BJ (cell line): ENCODE measurements around the gene MAML3. TPM values are rescaled to one million over a fixed set of nuclear protein-coding genes. Genes with fewer than 3 reads are reported as not detected.

Source experiments
- CTCF ChIA-PET: fragments of 350-600 bp; formaldehyde crosslinking; extraction: SDS; loops from one replicate; lab custom pipeline; 2021; ENCODE audit warnings: antibody characterized with exemption, inconsistent platforms; lab: Yijun Ruan, JAX
- POLR2A ChIA-PET: fragments of 300-600 bp; sonication (Branson Sonifier 250); formaldehyde crosslinking; extraction: SDS; loops from one replicate; lab custom pipeline; 2021; ENCODE audit warnings: antibody characterized with exemption; lab: Charles Lee
- DNase-seq: peaks from one replicate; pipeline ENCODE4 v3.0.0-alpha.2; 2011; ENCODE audit warnings: low read depth
- H3K27me3 ChIP-seq: 2 replicates; pipeline ENCODE4 v1.6.0; 2011; ENCODE audit warnings: low read length; ENCODE audit not compliant: control insufficient read depth, insufficient read depth
- H3K36me3 ChIP-seq: 2 replicates; pipeline ENCODE4 v1.5.1; 2011; ENCODE audit warnings: low read length; ENCODE audit not compliant: control insufficient read depth, insufficient read depth
- H3K4me3 ChIP-seq: 2 replicates; pipeline ENCODE4 v1.5.1; 2011; ENCODE audit warnings: low read depth, mild to moderate bottlenecking, control low read depth, low read length
- polyA plus RNA-seq: library from polyadenylated mRNA; depleted of rRNA; stranded (reverse); fragments of >200 nt; gene quantifications from 2 replicates; pipeline ENCODE4 v1.2.3, GENCODE V29; 2011
- TF ChIP-seq, protein P1 (sequence below): IDR thresholded peaks from 2 replicates; pipeline ENCODE4 v1.5.1; 2011; ENCODE audit warnings: low read depth, mild to moderate bottlenecking, control low read depth, inconsistent platforms, low read length, moderate library complexity; ENCODE audit not compliant: insufficient read depth

Gene MAML3
- polyA plus RNA-seq, 1 experiment, result 1.6 TPM

DNA sequence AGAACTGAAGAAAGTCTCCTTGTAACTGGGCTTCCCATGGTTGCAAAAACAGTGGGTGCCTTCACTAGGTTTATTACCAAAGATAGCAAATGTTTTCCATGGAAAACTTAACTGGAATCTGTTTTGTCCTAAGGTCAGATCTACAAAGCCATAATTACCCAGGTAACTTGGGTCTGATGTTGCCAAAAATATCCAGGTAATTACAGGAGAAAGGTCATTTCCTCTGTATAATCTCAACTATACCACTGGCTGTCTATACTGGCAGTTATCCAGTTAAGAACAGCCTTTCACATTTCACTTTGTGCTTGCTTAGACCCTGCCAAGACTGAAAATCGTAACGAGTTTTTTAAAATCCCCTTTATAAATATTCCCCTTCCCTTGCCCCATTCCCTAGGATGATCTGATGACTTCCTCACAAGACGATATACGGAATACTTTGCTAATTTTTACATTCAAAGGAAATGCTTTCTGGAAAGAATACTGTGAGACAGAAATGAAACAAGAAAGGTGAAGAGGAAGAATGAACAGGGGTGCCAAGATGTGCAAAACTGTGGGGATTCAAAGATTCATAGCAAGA, 105.5 kb downstream of the MAML3 start:
- TF ChIP-seq, protein P1, sequence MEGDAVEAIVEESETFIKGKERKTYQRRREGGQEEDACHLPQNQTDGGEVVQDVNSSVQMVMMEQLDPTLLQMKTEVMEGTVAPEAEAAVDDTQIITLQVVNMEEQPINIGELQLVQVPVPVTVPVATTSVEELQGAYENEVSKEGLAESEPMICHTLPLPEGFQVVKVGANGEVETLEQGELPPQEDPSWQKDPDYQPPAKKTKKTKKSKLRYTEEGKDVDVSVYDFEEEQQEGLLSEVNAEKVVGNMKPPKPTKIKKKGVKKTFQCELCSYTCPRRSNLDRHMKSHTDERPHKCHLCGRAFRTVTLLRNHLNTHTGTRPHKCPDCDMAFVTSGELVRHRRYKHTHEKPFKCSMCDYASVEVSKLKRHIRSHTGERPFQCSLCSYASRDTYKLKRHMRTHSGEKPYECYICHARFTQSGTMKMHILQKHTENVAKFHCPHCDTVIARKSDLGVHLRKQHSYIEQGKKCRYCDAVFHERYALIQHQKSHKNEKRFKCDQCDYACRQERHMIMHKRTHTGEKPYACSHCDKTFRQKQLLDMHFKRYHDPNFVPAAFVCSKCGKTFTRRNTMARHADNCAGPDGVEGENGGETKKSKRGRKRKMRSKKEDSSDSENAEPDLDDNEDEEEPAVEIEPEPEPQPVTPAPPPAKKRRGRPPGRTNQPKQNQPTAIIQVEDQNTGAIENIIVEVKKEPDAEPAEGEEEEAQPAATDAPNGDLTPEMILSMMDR, result no peak
- H3K27me3 ChIP-seq, result no peaks in the 10 kb centered on the region
- CTCF ChIA-PET, result interaction anchor here (0.5 to 2.1 kb wide), 6 partner anchors 22 to 829 kb away, joined by 3 to 7 read pairs (median 6); no protein-coding TSS in a partner anchor
- POLR2A ChIA-PET, result interaction anchor here (0.5 kb wide), 1 partner anchor 20 kb away, joined by 3 read pairs; no protein-coding TSS in a partner anchor
- H3K4me3 ChIP-seq, result peak overlapping the region; percentile 29; the same call in 1 of the 2 replicates
- no peaks in the 10 kb centered on the region for H3K36me3 ChIP-seq
- DNase-seq, result no peak

DNA sequence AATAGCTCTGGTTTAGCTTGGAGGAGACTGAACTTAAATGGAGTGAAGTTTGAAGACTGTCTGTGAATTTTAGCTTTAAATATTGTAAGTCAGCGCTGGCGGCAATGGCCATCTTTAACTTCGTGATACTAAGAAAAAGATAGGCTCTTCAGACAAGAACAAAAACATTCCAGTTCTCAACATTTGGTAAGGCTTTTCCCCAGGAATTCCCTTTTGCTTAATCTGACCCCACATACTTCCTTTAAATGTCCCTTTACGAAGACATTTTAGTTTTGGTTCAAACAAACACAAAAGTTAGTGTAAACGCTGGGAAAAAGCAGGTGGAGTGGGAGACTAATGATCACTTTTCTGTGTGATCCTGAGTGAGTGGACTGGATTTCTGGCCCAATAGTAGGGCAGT, 106.2 kb downstream of the MAML3 start:
- POLR2A ChIA-PET, result no interaction called here
- H3K4me3 ChIP-seq, result no peak overlapping the region
- no peaks in the 10 kb centered on the region for H3K36me3 ChIP-seq
- CTCF ChIA-PET, result interaction anchor here (1.4 kb wide), 1 partner anchor 204 kb away, joined by 3 read pairs; no protein-coding TSS in a partner anchor
- no peak for DNase-seq
- TF ChIP-seq, protein P1, result no peak
- no peaks in the 10 kb centered on the region for H3K27me3 ChIP-seq

DNA sequence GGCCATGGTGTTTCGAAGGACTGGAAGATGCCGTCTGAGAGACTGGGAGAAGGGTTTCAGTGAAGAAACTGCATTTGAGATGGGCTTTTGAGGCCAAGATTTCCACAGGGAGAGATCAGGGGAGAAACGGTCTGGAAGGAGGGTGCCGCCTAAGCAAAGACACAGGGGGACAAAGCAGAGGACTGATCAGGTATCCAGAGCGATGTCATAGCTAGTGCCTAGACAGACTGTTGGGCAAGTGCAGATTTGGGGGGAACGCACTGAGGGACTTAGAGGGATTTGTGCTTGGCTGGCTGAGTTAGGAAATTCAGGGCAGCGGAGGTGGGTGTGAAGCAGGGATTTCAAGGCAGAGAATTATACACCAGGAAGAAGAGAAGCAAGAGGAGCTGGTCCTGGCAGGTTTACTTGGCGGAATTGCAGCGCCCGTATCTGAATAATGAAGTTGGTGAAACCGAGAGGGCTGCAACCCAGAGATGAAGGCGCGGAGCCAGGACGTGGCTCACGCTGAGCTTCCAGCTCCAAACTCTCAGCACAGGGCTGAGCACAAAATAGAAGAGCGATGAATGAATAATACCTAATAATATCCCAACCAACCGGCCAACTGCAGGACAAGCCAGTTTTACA, 106.9 kb downstream of the MAML3 start:
- Histone ChIP-seq H3K4me3 (no peak overlapping the region), H3K27me3 (no peaks in the 10 kb centered on the region), H3K36me3 (no peaks in the 10 kb centered on the region)
- ChIA-PET POLR2A (no interaction called here), CTCF (interaction anchor here (1.0 to 1.7 kb wide), 3 partner anchors 184 to 279 kb away, joined by 3 to 5 read pairs (median 4); no protein-coding TSS in a partner anchor)
- no peak for DNase-seq
- TF ChIP-seq, protein P1, result no peak

DNA sequence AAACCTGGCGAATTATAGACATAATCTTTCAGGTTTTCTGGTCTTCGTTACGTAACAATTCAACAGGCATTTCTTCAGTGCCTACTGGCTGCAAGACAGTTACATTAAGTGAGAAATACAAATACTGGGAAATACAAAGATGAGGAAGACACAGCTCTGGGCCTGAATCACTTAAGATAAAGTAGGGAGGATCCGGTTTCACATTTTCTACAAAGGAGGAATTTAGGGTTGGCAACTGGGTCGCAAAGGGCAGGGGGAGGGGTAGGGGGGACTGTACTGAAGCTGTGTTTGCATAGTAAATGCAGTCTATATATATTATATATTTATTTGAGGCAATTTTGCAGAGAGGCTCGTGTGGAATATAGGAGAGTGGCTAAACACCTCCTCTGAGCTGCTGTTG, 107.4 kb downstream of the MAML3 start:
- Histone ChIP-seq H3K27me3 (no peaks in the 10 kb centered on the region), H3K36me3 (no peaks in the 10 kb centered on the region), H3K4me3 (no peak overlapping the region)
- POLR2A ChIA-PET, result interaction anchor here (0.6 kb wide), 1 partner anchor 150 kb away, joined by 17 read pairs; no protein-coding TSS in a partner anchor
- TF ChIP-seq, protein P1, result no peak
- DNase-seq, result no peak
- CTCF ChIA-PET, result interaction anchor here (1.0 to 1.7 kb wide), 3 partner anchors 184 to 280 kb away, joined by 3 to 5 read pairs (median 4); no protein-coding TSS in a partner anchor

DNA sequence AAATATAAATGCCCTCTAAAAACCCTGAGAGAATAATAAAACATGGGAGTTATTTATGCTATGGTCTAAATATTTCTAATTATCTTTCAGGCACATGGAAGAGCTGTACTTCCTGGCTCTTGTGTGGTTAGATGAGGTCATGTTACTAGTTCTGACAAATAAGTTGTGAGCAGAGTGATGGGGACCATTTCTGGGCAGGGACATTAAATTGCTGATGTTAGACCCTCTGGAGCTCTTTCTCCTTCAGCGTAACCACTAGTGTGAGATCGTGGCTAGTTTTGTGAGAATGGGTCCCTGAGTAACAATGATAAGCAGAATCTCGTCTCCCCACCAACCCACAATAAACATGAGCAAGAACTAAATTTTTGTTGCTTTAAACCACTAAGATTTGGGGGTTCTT, 108.0 kb downstream of the MAML3 start:
- no peak overlapping the region for H3K4me3 ChIP-seq
- ChIA-PET CTCF (interaction anchor here (0.9 to 1.7 kb wide), 2 partner anchors 264 to 280 kb away, joined by 3 to 5 read pairs; no protein-coding TSS in a partner anchor), POLR2A (interaction anchor here (0.6 kb wide), 1 partner anchor 150 kb away, joined by 17 read pairs; no protein-coding TSS in a partner anchor)
- H3K36me3 ChIP-seq, result no peaks in the 10 kb centered on the region
- DNase-seq, result no peak
- TF ChIP-seq, protein P1, result no peak
- H3K27me3 ChIP-seq, result no peaks in the 10 kb centered on the region
